SK-N-SH treated with all-trans-retinoic acid at 6 μM for 48 hours (cell line): Measurements from ENCODE around the gene PRKAA2.
"Not testable (repeated sequence)": the region's sequence is repeated elsewhere in the genome, so short reads cannot be mapped to it uniquely, and the experiment has no call there.

Source experiments
- ATAC-seq: fragments of 200-7000 bp; cut with Tn5 transposase; 3 replicates; pipeline ENCODE4 v1.9.1; 2020; ENCODE audit warnings: mild to moderate bottlenecking, moderate library complexity
- ARNTL ChIP-seq: fragments of 450-650 bp; formaldehyde crosslinking; IDR thresholded peaks from 2 replicates; pipeline ENCODE4 v1.5.0; 2020; ENCODE audit warnings: low read depth, mild to moderate bottlenecking, moderate library complexity, borderline replicate concordance
- CSDC2 ChIP-seq: fragments of 250-450 bp; sonication (Bioruptor Pico); IDR thresholded peaks from 2 replicates; pipeline ENCODE4 v1.5.0; 2020; ENCODE audit warnings: mild to moderate bottlenecking, moderate library complexity
- ESRRG ChIP-seq: fragments of 250-450 bp; sonication (Bioruptor Pico); IDR thresholded peaks from 2 replicates; pipeline ENCODE4 v1.6.1; 2021; ENCODE audit warnings: mild to moderate bottlenecking
- GLIS3 ChIP-seq: fragments of 250-450 bp; sonication (Bioruptor Pico); IDR thresholded peaks from 2 replicates; pipeline ENCODE4 v1.5.0; 2020; ENCODE audit warnings: mild to moderate bottlenecking, moderate library complexity
- ISL1 ChIP-seq: fragments of 250-450 bp; sonication (Bioruptor Pico); IDR thresholded peaks from 2 replicates; pipeline ENCODE4 v2.1.2; 2022; ENCODE audit warnings: mild to moderate bottlenecking, moderate library complexity
- POU6F1 ChIP-seq: fragments of 250-450 bp; sonication (Bioruptor Pico); IDR thresholded peaks from 2 replicates; pipeline ENCODE4 v1.8.0; 2021; ENCODE audit warnings: low read depth, mild to moderate bottlenecking, moderate library complexity, borderline replicate concordance
- PPARA ChIP-seq: fragments of 250-450 bp; sonication (Bioruptor Pico); IDR thresholded peaks from 2 replicates; pipeline ENCODE4 v1.5.0; 2020; ENCODE audit warnings: mild to moderate bottlenecking, borderline replicate concordance
- RARB ChIP-seq: fragments of 250-450 bp; sonication (Bioruptor Pico); IDR thresholded peaks from 2 replicates; pipeline ENCODE4 v1.8.0; 2021; ENCODE audit warnings: mild to moderate bottlenecking, moderate library complexity
- SNAI2 ChIP-seq: fragments of 250-450 bp; sonication (Bioruptor Pico); IDR thresholded peaks from 2 replicates; pipeline ENCODE4 v1.5.0; 2020; ENCODE audit warnings: mild to moderate bottlenecking, moderate library complexity
- TCF4 ChIP-seq: fragments of 250-450 bp; sonication (Bioruptor Pico); IDR thresholded peaks from 2 replicates; pipeline ENCODE4 v1.8.0; 2021; ENCODE audit warnings: mild to moderate bottlenecking, moderate library complexity, borderline replicate concordance
- TOX ChIP-seq: fragments of 250-450 bp; sonication (Bioruptor Pico); IDR thresholded peaks from 2 replicates; pipeline ENCODE4 v1.8.0; 2021; ENCODE audit warnings: mild to moderate bottlenecking, moderate library complexity, borderline replicate concordance
- TSHZ2 ChIP-seq: fragments of 250-450 bp; sonication (Bioruptor Pico); IDR thresholded peaks from 2 replicates; pipeline ENCODE4 v1.5.0; 2020; ENCODE audit warnings: mild to moderate bottlenecking, moderate library complexity
- ZC3H10 ChIP-seq: fragments of 250-450 bp; sonication (Bioruptor Pico); IDR thresholded peaks from 2 replicates; pipeline ENCODE4 v1.5.1; 2021; ENCODE audit warnings: mild to moderate bottlenecking, moderate library complexity
- ZFP30 ChIP-seq: fragments of 450-650 bp; formaldehyde crosslinking; IDR thresholded peaks from 2 replicates; pipeline ENCODE4 v1.5.0; 2022; ENCODE audit warnings: mild to moderate bottlenecking, moderate library complexity
- ZNF565 ChIP-seq: fragments of 450-650 bp; formaldehyde crosslinking; conservative IDR thresholded peaks from 2 replicates; pipeline ENCODE4 v1.5.0; 2020; ENCODE audit warnings: low read depth, mild to moderate bottlenecking, moderate library complexity
- ZNF70 ChIP-seq: fragments of 450-650 bp; formaldehyde crosslinking; IDR thresholded peaks from 2 replicates; pipeline ENCODE4 v1.5.0; 2020; ENCODE audit warnings: mild to moderate bottlenecking, moderate library complexity
- ZNF8 ChIP-seq: fragments of 450-650 bp; formaldehyde crosslinking; IDR thresholded peaks from 2 replicates; pipeline ENCODE4 v1.5.0; 2020; ENCODE audit warnings: mild to moderate bottlenecking, moderate library complexity
- TF ChIP-seq, protein P1 (sequence below): fragments of 250-450 bp; sonication (Bioruptor Pico); IDR thresholded peaks from 2 replicates; pipeline ENCODE4 v1.5.1; 2020; ENCODE audit warnings: low read depth, mild to moderate bottlenecking, moderate library complexity
- TF ChIP-seq, protein P2 (sequence below): fragments of 250-450 bp; sonication (Bioruptor Pico); IDR thresholded peaks from 2 replicates; pipeline ENCODE4 v1.8.0; 2020; ENCODE audit warnings: mild to moderate bottlenecking, moderate library complexity, borderline replicate concordance
- TF ChIP-seq, protein P3 (sequence below): fragments of 250-450 bp; sonication (Bioruptor Pico); IDR thresholded peaks from 2 replicates; pipeline ENCODE4 v1.5.1; 2021; ENCODE audit warnings: mild to moderate bottlenecking, moderate library complexity

Gene PRKAA2

DNA sequence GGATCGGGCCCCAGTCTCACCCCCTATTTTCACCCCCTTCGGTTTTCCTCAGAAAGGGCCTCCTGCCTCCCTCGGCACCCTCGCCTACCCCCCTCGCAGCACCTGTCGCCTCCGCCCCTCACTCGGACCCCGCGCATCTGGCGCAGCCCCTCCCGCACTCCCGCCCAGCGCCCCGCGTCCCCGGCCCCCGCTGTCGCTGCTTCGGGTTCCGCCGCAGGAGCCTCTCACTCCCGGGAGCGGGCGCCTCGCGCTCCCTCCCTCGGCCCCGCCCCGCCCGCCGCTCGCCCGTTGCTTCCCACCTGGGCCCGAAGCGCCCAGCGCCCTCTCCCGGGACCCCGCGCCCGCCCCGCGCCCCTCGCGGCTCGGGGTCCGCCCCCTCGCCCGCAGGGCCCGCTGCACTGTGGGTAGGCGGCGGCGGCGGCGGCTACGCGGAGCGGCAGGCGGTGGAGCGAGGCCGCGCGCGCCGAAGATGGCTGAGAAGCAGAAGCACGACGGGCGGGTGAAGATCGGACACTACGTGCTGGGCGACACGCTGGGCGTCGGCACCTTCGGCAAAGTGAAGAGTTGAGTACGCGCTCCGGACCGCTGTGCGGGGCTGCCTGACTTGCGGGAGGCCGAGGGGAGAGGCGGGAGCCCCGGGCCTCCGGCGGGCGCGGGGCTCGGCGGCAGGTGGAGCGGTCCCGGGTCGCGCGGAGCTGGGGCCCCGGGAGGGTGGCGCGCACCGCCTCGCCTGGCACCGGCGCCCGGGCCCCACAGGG lies at the start of gene PRKAA2:
Gene PRKAA2 (plus strand): TSS at position 396 of the 758 bp plus-strand sequence. CDS start 74 bp downstream, at position 470.
- TF ChIP-seq POU6F1 (CRISPR knock-in tag) (no peak), GLIS3 (CRISPR knock-in tag) (no peak)
- TF ChIP-seq, all 23 proteins: peak for 0
- ATAC-seq = peak; percentile 78

- ATAC-seq = not testable (repeated sequence)
Measured at GRCh38 chr1:56595397-56596191, 49.5 kb upstream of the PRKAA2 start.

GRCh38 chr1:56610097-56610496 lies 35.0 kb upstream of the PRKAA2 start:
- not testable (repeated sequence) for ATAC-seq

- ATAC-seq = not testable (repeated sequence)
Measured at GRCh38 chr1:56610770-56611169, 34.3 kb upstream of the PRKAA2 start.

DNA sequence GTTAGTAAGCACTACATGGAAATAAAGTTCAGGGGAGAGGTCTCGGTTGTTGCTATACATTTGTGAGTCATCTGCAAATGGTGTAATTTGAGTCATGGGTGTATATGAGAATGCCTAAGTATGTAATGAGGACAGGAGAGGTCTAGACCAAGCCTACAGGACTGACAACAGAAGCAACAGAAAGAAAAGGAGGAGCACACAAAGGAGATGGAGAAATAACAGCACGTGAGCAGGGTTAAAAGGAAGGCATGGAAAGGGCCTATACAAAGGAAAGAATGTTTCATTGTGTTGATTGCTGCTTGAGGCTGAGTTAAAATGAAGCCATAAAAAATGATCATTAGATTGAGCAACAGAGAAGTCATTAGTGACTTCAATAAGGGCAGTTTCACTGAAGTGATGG lies 28.0 kb upstream of the PRKAA2 start:
- ATAC-seq = no peak

DNA sequence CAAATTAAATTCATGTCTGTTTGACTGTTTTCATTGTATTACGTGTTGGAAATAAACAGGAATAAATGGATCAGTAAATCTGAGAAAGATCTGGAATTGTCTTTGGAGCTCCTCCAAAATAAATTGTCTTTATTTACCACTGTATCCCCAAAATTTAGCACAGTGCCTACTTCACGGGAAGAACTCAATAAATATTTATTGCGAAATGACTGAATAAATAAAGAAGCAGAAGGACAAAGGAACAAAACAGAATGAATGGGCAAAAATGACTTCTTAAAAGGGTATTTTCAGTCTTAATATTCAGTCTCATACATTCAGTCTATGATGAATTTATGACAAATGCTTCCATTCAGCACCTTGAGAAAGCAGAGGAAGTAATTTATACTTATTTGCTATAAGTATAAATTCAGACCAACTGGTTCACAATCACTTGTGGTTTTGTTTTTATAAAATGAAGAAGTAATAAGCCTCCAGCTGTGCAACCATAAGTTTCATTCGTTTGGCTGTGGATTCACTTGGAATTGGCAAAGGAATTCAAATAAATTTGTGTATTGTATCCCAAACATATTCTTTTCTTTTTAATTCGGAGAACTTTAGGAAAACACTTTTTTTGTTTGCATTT lies 19.2 kb upstream of the PRKAA2 start:
- no peak for ATAC-seq
- no peak for TF ChIP-seq ZNF70 (CRISPR knock-in tag)
- TF ChIP-seq ZNF565 (CRISPR knock-in tag) = no peak
- no peak for TF ChIP-seq SNAI2
- no peak for TF ChIP-seq ZFP30 (CRISPR knock-in tag)
- TF ChIP-seq GLIS3 (CRISPR knock-in tag) = no peak
- TF ChIP-seq, protein P1, sequence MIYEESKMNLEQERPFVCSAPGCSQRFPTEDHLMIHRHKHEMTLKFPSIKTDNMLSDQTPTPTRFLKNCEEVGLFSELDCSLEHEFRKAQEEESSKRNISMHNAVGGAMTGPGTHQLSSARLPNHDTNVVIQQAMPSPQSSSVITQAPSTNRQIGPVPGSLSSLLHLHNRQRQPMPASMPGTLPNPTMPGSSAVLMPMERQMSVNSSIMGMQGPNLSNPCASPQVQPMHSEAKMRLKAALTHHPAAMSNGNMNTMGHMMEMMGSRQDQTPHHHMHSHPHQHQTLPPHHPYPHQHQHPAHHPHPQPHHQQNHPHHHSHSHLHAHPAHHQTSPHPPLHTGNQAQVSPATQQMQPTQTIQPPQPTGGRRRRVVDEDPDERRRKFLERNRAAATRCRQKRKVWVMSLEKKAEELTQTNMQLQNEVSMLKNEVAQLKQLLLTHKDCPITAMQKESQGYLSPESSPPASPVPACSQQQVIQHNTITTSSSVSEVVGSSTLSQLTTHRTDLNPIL (CRISPR knock-in tag) = no peak
- TF ChIP-seq, protein P2, sequence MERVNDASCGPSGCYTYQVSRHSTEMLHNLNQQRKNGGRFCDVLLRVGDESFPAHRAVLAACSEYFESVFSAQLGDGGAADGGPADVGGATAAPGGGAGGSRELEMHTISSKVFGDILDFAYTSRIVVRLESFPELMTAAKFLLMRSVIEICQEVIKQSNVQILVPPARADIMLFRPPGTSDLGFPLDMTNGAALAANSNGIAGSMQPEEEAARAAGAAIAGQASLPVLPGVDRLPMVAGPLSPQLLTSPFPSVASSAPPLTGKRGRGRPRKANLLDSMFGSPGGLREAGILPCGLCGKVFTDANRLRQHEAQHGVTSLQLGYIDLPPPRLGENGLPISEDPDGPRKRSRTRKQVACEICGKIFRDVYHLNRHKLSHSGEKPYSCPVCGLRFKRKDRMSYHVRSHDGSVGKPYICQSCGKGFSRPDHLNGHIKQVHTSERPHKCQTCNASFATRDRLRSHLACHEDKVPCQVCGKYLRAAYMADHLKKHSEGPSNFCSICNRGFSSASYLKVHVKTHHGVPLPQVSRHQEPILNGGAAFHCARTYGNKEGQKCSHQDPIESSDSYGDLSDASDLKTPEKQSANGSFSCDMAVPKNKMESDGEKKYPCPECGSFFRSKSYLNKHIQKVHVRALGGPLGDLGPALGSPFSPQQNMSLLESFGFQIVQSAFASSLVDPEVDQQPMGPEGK (CRISPR knock-in tag) = no peak
- no peak for TF ChIP-seq PPARA (CRISPR knock-in tag)
- TF ChIP-seq CSDC2 (CRISPR knock-in tag) = no peak
- TF ChIP-seq ARNTL (CRISPR knock-in tag) = no peak
- TF ChIP-seq ZC3H10 = no peak
- TF ChIP-seq, protein P3, sequence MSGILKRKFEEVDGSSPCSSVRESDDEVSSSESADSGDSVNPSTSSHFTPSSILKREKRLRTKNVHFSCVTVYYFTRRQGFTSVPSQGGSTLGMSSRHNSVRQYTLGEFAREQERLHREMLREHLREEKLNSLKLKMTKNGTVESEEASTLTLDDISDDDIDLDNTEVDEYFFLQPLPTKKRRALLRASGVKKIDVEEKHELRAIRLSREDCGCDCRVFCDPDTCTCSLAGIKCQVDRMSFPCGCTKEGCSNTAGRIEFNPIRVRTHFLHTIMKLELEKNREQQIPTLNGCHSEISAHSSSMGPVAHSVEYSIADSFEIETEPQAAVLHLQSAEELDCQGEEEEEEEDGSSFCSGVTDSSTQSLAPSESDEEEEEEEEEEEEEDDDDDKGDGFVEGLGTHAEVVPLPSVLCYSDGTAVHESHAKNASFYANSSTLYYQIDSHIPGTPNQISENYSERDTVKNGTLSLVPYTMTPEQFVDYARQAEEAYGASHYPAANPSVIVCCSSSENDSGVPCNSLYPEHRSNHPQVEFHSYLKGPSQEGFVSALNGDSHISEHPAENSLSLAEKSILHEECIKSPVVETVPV (CRISPR knock-in tag) = no peak
- no peak for TF ChIP-seq TOX (CRISPR knock-in tag)
- no peak for TF ChIP-seq ZNF8 (CRISPR knock-in tag)
- no peak for TF ChIP-seq RARB (CRISPR knock-in tag)
- no peak for TF ChIP-seq TSHZ2 (CRISPR knock-in tag)
- TF ChIP-seq TCF4 (CRISPR knock-in tag) = no peak
- TF ChIP-seq ESRRG (CRISPR knock-in tag) = no peak
- no peak for TF ChIP-seq POU6F1 (CRISPR knock-in tag)

More for the DNA sequence above, 28.0 kb upstream of the PRKAA2 start:
- no peak for TF ChIP-seq ESRRG (CRISPR knock-in tag)
- TF ChIP-seq ZNF8 (CRISPR knock-in tag) = no peak
- TF ChIP-seq ISL1 (CRISPR knock-in tag) = no peak
- no peak for TF ChIP-seq CSDC2 (CRISPR knock-in tag)
